ENCODE results near the gene MAP3K5. TPM values are rescaled to one million over a fixed set of nuclear protein-coding genes. Genes with fewer than 3 reads are reported as not detected.

Gene MAP3K5
- total and polyA plus RNA-seq, 2 of the 8 experiments (the other 6 are each of a cell fraction or from before 2014, with no cell fraction given), result 0.63 to 2.6 TPM

GRCh38 chr6:136826216-136826615 lies 33.9 kb upstream of the MAP3K5 start (continued):
- TF ChIP-seq CHD7 (IDR thresholded peaks at IDR 0.05; ENCODE audit: insufficient replicate concordance, low read length), result no peak
- TF ChIP-seq TBP (IDR thresholded peaks at IDR 0.05; ENCODE audit: low read depth, low read length), result no peak
- TF ChIP-seq SUZ12 (IDR thresholded peaks at IDR 0.05; ENCODE audit: low read length), result no peak
- TF ChIP-seq, protein P1, sequence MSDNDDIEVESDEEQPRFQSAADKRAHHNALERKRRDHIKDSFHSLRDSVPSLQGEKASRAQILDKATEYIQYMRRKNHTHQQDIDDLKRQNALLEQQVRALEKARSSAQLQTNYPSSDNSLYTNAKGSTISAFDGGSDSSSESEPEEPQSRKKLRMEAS (IDR thresholded peaks at IDR 0.05), result no peak
- no peak for TF ChIP-seq HDAC2 (IDR thresholded peaks at IDR 0.05; ENCODE audit: borderline replicate concordance in 1 of 2, low read depth in 2 of 2, low read length in 2 of 2)
- TF ChIP-seq SAP30 (IDR thresholded peaks at IDR 0.05; ENCODE audit: insufficient read depth, insufficient replicate concordance, low read length), result no peak
- no peak for TF ChIP-seq POLR2AphosphoS5 (IDR thresholded peaks at IDR 0.05; ENCODE audit: low read depth, low read length)
- no peak for TF ChIP-seq MAFK (IDR thresholded peaks at IDR 0.05; ENCODE audit: low read depth, low read length)
- TF ChIP-seq POLR2A (IDR thresholded peaks at IDR 0.05; ENCODE audit: control extremely low read depth in 1 of 2, low read depth in 2 of 2, low read length in 2 of 2), result no peak
- no peak for TF ChIP-seq JUND (IDR thresholded peaks at IDR 0.05; ENCODE audit: low read length)
- no peak for TF ChIP-seq RAD21 (IDR thresholded peaks at IDR 0.05 in 1 of 2, conservative IDR thresholded peaks at IDR 0.05 in 1 of 2; ENCODE audit: low read depth in 2 of 2, low read length in 2 of 2)

Data from H1 (cell line).